Central memory CD4-positive, alpha-beta T cell (primary cell): ENCODE data around the gene SYT15.

Source experiments
- DNase-seq: peaks from one replicate; pipeline ENCODE4 v3.0.0; 2022

Gene SYT15

GRCh38 chr10:46545861-46546590 is 32.9 kb upstream of the SYT15 start:
- DNase-seq = no peak

DNA sequence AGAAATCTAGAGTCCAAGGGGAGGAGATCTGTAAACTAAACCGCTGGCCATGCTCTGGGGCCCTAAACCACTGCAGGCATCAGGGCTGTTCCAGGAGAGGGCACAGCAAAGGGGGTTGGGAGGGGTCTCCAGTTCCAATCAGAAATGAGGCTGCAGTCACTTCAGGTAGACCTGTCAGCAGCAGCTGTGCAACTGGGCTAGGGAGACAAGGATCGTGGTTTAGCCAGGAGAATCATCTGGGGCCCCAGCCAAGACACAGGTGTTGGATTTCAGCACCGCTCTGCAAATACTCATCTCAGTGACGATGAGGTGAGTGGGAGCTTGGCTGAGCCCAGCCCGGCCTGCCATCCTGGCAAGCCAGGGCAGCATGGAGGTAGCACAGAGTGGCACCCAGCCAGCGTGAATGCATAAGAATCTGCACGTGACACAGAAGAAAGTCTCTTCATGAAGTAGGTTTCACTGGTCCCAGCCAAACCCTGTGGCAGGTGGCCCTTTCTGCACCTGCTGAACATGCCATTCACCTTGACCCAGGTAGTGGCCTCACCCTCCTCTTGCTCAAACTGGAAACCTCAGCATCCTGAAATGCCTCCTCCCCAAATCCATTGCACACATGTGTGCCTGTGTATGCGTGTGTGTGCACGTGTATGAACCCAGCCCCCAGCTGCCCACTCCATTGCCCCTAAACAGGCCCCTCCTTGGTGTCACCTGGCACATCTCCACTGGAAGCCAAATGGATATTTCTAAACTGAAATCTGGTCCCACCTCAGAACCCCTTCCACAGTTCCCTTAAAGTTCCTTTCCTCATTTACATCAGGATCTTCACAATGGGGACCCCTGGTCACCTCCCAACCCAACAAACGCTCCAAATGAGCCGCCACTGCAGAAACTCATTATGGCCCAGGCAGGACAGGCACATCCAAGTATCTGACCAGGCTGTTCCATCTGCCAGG is 32.1 kb upstream of the SYT15 start:
- DNase-seq = no peak

- no peak for DNase-seq
Observed at GRCh38 chr10:46547541-46548497, 31.1 kb upstream of the SYT15 start.

- no peak for DNase-seq
Observed at GRCh38 chr10:46548498-46549090, 30.3 kb upstream of the SYT15 start.

DNA sequence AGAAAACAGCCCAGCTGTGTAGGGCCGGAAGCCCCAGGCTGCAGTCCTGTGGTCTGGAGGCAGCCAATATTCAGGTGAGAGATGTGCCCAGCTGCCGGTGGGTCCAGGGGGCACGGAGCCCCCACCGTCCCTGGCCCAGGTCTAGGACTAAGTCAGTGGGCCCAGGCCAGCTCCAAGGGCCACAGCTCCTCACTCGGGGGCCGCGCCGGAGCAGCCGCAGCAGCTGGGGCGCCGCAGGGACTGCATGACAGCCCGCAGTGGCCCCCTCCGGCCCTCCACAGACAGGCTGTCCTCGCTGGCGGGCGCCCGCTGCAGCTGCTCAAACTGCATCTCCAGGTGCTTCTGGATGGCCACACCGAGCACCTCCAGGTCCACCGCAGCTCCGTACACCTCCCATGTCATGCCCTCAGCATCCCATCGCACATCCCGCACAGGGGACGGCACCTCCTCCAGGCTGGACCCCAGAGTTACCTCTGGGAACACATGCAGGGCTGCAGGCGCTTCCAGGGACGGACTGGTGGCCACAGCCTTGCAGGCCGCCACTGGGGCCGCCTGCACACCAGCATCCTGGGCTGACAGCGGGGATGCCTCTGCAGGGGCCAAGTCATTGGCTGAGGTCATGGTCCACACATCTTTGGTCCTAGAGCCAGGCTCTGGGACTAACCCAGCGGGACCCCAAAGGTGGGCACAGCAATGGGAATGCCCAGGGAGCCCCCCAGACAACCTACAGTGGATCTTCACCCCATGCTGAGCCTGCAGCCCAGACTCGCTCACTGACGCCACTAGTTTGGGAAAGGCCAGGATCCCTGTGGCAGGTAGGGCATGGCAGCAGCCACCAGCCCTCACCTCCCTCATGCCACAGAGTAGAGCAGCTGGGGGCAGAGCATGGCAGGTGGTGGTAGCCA is 29.5 kb upstream of the SYT15 start:
- no peak for DNase-seq

DNA sequence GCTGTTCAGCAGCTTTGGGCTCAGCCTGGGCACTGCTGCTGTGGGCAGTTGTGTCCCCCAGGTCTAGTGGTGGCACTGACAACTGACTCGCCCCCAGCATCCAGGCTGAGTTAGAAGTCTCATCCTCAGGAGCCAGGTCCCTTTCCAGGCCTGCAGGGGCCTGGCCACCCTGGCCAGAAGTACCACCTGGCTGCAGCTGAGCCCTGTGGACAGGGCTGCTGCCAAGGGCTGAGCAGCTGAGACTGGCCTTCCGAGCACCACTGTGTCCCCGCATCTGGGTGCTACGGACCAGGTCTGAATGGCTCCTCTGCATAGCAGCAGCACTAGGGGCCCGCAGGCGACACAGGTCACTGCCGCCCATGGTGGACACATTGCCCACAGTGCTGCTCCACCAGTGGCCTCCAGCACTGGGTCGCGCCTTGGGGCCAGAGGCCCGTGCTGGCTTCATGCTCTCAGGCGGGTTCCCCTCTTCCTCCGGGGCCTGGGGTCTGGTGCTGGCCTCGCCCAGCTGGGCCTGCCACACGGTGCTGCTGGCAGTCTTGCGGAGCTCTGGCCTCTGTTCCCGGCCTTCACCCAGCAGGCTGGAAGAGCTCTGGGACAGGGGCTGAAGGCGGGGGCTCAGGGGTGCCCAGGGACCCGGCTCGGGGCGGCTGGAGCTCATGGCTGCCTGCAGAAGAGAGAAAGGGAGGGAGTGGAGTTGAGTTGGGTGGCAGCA is 28.7 kb upstream of the SYT15 start:
- no peak for DNase-seq

GRCh38 chr10:46550795-46551700 is 27.9 kb upstream of the SYT15 start:
- no peak for DNase-seq

DNA sequence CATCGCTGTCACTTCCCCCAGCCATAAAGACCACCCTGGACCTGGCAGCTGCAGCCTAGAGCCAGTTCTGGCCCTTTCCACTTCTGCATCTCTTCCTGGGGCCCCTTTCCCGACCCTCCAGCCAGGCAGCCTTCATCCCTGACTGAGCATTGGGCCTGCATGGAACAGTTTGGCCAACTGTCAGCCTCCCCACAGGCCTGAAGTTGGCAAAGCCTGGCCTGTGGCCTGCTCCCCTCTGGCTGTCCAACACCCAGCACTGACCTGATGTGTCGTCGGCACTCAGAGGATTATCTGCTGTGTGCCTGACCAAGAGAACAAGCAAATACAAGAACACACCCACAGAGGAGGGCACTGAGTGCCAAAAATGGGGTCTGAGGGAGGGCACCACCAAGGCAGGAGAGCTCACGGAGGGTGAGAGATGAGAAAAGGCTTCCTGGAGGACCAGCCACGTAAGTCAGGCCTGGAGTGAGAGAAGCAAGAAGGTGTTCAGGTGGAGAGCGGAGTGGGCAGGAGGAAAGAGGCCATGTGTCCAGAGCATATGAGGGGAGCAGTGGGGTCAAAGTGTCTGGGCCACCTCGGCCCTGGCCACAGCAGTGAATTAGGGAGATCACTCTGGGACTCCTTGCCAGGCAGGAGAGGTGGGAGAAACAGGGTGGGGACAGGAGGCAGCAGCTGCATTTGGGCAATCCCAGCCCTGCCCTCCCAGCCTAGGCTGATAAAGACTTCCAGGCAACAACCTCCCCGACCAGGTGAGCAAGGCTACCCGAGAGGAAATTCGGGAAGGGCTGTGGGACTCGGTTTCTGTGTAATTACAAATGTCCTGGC is 27.0 kb upstream of the SYT15 start:
- DNase-seq = no peak

DNA sequence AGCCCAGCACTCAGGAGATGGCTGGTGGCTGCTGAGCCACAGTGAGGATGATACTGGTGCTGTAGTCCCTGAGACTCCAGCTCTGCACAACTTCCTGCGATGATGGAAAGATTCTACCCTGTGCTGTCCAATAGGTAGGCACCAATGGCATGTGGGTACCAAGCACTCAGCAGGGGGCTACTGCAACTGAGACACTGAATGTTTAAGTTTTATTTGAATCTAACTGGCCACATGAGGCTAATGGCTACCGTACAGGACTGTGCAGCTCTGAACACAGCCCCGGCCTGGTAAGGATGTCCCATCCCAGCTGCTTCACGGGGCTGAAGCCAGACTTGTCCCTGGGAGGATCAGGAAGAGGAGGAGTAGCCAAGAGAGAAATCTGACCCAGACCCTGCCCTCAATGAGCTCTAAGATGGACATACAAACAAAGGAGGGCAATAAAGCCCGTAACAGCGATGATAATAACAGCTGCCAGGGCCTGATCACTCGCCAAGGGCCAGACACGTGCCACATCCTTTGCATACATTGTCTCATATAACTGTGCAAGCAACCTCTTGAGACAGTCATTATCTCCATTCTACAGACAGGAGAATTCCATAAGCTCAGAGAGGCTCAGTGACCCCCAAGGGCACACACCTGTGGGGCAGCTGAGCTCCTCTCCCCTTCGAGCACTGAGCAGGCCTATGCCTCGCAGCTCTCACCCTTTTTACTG is 26.2 kb upstream of the SYT15 start:
- no peak for DNase-seq

DNA sequence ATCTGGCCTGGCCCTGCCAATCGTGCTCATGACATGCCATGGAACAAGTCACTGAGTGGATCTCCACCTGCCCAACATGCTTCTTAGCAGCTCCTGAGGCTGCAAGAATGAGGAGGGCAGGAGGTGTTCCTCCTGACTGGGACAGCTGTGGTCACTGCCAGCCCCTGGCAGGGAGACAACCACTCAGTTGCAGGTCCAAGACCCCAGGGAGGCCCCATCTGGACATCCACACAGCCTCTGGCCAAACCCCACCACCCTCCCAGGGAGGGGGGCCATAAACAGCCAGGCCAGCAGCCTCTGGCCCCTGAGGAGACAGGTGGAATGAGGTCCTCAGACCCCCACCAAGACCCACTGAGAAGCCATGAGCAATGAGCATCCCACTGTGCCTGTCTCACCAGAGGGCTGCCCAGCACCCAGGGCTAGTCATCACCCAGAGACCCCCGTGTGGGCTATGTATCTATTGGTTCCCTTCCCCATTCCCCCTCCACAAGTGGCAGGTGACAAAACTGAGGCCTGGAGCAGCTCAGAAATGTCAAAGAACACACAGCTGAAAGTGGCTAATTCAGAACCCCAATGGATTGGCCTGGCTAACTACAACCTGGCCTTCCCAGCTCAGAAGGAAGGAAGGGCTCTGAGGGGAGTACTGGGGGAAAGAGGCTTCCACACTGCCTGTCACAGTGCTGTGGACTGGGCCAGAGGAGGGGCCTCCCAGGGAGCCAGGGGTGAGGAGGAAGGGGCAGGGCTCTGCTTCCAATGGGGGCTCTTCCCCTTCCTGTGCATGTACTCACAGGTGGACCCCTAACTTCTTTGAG is 25.5 kb upstream of the SYT15 start:
- no peak for DNase-seq

DNA sequence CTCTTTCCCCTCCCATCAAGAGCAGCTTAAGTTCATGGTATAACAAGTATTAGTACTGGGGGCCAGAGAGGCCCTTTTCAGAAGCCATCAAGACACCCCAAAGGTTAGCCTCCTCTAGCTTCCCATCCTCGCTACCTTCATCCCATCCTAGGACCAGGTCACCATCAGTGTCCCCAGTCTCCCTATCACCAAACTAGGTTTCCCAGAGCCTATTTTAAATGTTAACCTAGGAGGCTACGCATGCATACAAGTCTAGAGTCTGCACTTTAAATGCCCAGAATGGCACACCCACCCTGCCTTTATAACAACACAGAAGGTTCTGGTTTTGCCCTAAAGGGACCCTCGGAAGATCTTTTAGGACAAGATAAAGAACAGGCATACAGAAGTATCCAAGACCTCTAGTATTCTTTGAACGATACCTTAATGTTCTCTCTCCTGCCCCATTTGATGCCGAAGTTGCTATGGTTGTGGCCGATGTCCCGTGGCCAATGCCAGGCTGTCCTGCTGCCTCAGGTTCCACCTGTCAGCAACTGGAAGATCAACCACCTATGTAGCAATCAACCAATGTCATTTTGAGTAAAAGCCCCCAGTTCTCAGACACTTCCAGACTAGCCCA is 24.7 kb upstream of the SYT15 start:
- DNase-seq = no peak

- DNase-seq = no peak
Observed at GRCh38 chr10:46555366-46555712, 23.6 kb upstream of the SYT15 start.

DNA sequence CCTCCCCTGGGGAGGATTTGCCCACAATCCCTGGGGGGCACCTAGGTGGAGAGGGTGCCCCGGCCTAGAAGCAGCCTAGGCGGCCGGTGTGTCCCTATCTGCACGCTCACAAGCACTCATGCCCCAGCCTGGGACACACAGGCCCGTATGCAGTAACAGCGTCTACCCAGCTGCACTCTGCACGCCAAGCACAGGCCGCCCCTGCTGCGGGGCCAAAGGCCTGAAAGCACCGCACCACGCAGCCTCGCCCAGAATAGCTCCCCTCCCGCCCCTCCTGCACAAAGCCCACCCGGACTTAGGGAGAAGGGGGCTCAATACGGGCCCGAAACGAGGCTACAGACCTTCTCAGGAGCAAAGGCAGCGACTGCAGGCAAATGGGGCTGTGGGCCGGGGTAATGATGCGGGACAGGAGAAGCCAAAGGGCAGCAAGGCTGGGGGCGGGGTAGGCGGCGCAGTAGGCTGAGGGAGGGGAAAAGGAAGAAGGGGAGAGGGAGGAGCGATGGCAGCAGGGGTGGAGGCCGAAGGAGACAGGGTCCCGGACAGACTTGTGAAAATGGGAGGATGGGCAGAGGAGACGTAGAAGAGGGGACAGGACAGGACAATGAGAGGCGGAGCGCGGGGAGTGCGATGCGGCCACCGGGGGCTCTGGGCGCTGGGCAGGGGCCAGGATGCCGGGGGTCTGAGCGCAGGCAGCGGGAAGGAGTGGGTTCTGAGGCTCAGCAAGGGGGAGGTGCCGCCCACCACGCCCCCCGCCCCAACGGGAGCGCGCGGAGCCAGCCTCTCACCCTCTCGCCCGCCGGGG is 23.0 kb upstream of the SYT15 start:
- DNase-seq = no peak

DNA sequence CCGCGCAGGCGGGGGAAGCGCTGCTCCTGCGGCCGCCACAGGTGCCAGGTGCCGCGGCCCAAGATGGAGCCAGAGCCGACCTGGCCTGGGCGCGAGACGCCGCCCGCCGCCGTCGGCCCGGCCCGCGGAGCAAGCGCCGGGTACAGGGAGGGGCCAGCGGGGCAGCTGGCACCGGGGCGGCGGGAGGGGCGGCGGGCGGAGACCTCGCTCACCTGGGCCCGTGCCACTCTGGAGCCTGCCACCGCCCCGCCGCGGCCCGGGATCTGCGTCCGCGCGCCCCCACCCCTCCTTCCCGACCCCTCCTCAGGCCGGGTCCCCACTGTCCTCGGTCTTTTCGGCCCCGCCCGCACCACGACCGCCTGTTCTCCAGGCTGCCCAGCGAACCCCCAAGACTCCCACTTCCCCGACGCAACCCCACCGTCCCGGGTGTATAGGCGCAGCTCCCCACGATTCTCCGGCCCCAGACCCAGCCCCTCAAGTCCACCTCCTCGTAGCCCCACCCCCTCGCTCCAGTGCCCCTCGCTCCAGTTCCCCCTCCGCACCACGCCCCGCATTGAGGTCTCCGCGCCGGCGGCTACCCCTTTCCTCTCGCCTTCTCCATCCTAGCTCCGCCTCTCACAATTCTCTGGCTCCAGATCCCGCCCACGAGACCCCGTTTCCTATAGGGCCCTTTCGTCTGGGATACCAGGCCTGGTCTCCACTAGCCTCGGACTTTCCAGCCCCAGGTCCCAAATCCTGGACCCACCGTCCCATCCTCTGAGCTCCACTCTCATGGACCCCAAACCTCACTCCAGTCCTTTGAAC is 22.2 kb upstream of the SYT15 start, which contains the start of gene GPRIN2:
TSS of gene GPRIN2 (minus strand) at position 144 of the 804 bp plus-strand sequence. CDS start 5,922 bp downstream, outside the sequence.
- no peak for DNase-seq
